Osteoblast (primary cell): ENCODE measurements around the gene TUBB2B. TPM values are rescaled to one million over a fixed set of nuclear protein-coding genes. Genes with fewer than 3 reads are reported as not detected.
"Not testable (repeated sequence)": the region's sequence is repeated elsewhere in the genome, so short reads cannot be mapped to it uniquely, and the experiment has no call there.

Experiments used
- DNase-seq: peaks from one replicate; pipeline ENCODE4 v3.0.0; 2011; ENCODE audit warnings: low spot score, mixed read lengths; ENCODE audit not compliant: insufficient read length; ENCODE audit errors: missing footprints
- H2AFZ ChIP-seq: 2 replicates; pipeline ENCODE4 v1.6.0; 2011; ENCODE audit warnings: mild to moderate bottlenecking, low read length
- H3K27ac ChIP-seq: 2 replicates; pipeline ENCODE4 v1.5.1; 2011; ENCODE audit warnings: mild to moderate bottlenecking, low read depth, low read length, moderate library complexity
- H3K27me3 ChIP-seq: 2 replicates; pipeline ENCODE4 v1.6.0; 2012; ENCODE audit warnings: mild to moderate bottlenecking, control low read depth, inconsistent platforms, low read length, moderate library complexity; ENCODE audit not compliant: insufficient read depth
- H3K36me3 ChIP-seq: 2 replicates; pipeline ENCODE4 v1.5.1; 2011; ENCODE audit warnings: mild to moderate bottlenecking, low read length, control low read depth, moderate library complexity; ENCODE audit not compliant: insufficient read depth
- H3K4me1 ChIP-seq: 2 replicates; pipeline ENCODE4 v1.5.1; 2011; ENCODE audit warnings: mild to moderate bottlenecking, low read length, control low read depth, moderate library complexity; ENCODE audit not compliant: insufficient read depth
- H3K4me2 ChIP-seq: 2 replicates; pipeline ENCODE4 v1.6.0; 2011; ENCODE audit warnings: mild to moderate bottlenecking, low read length; ENCODE audit not compliant: insufficient read depth
- H3K4me3 ChIP-seq: fragments of 200-600 bp; sonication (generic); 3 replicates; pipeline ENCODE4 v1.5.1; 2012; ENCODE audit warnings: mild to moderate bottlenecking, low read length, inconsistent platforms; ENCODE audit not compliant: insufficient read depth
- H3K79me2 ChIP-seq: 2 replicates; pipeline ENCODE4 v1.6.0; 2012; ENCODE audit warnings: mild to moderate bottlenecking, low read length, control low read depth, inconsistent platforms; ENCODE audit not compliant: insufficient read depth
- H3K9me3 ChIP-seq: 2 replicates; pipeline ENCODE4 v1.5.1; 2011; ENCODE audit warnings: low read depth, low read length, control low read depth
- H4K20me1 ChIP-seq: 2 replicates; pipeline ENCODE4 v1.6.0; 2012; ENCODE audit warnings: mild to moderate bottlenecking, low read length, control low read depth; ENCODE audit not compliant: insufficient read depth
- CTCF ChIP-seq: IDR thresholded peaks from 2 replicates; pipeline ENCODE4 v1.5.1; 2011; ENCODE audit warnings: mild to moderate bottlenecking, low read depth, low read length, moderate library complexity; ENCODE audit errors: extremely low read depth
- total RNA-seq: library from RNA; depleted of rRNA; stranded (reverse); fragments of >200 nt; gene quantifications from 2 replicates; pipeline ENCODE4 v1.2.3, GENCODE V29; 2012

Gene TUBB2B
- total RNA-seq, 1 donor, result 9.0 TPM

DNA sequence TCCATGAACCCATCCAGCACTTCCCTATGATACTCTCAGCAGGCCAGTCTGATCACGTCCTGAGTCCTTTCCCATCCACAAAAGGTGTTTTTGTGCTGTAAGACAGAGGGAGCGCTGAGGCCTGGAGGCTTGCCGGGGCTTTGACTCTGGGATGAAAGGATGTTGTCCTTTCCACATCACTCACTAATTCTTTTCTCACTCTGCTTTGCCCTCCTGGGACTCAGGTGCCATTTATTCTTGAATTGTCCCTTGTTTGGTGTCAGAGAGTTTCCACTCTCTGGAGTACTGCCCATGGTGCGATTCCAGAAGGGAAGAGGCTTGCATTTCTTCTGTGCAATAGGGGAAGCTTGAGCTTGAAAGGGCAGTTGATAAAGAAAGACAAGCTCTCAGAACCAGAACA, 15.3 kb upstream of the TUBB2B start:
- TF ChIP-seq CTCF, result no peak

DNA sequence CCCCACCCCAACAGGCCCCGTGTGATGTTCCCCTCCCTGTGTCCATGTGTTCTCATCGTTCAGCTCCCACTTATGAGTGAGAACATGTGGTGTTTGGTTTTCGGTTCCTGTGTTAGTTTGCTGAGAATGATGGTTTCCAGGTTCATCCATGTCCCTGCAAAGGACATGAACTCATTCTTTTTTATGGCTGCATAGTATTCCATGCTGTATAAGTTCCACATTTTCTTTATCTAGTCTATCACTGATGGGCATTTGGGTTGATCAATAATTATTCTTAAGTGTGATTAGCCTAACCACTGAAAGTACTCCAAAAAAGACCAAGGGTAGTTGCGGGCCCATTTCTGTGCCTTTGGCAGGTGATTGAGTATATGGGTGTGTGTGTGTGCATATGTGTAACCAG, 14.3 kb upstream of the TUBB2B start:
- not testable (repeated sequence) for H3K9me3 ChIP-seq, H3K27ac ChIP-seq, H2AFZ ChIP-seq, H3K36me3 ChIP-seq, H3K4me3 ChIP-seq, H4K20me1 ChIP-seq, DNase-seq, H3K4me2 ChIP-seq, H3K4me1 ChIP-seq, H3K79me2 ChIP-seq
- H3K27me3 ChIP-seq, result peaks cover 24% of the 10 kb centered on the region

More for the DNA sequence above, 15.3 kb upstream of the TUBB2B start:
- H3K27ac ChIP-seq, result no peak overlapping the region
- H3K4me1 ChIP-seq, result peaks cover 10% of the 10 kb centered on the region
- no peak for DNase-seq
- no peaks in the 10 kb centered on the region for H3K36me3 ChIP-seq
- no peak overlapping the region for H2AFZ ChIP-seq
- peaks cover 24% of the 10 kb centered on the region for H3K27me3 ChIP-seq
- H3K4me2 ChIP-seq, result no peak overlapping the region
- H3K9me3 ChIP-seq, result no peaks in the 10 kb centered on the region
- no peaks in the 10 kb centered on the region for H4K20me1 ChIP-seq
- no peak overlapping the region for H3K4me3 ChIP-seq
- no peaks in the 10 kb centered on the region for H3K79me2 ChIP-seq

GRCh38 chr6:3240595-3240994, 13.1 kb upstream of the TUBB2B start:
- no peak for DNase-seq
- Histone ChIP-seq H4K20me1 (no peaks in the 10 kb centered on the region), H3K27ac (no peak overlapping the region), H3K36me3 (no peaks in the 10 kb centered on the region), H3K4me2 (no peak overlapping the region), H3K79me2 (no peaks in the 10 kb centered on the region), H3K9me3 (no peaks in the 10 kb centered on the region), H2AFZ (no peak overlapping the region), H3K27me3 (peaks cover 33% of the 10 kb centered on the region), H3K4me3 (no peak overlapping the region), H3K4me1 (peaks cover 4% of the 10 kb centered on the region)
- no peak for TF ChIP-seq CTCF

GRCh38 chr6:3239110-3239830, 11.8 kb upstream of the TUBB2B start:
- Histone ChIP-seq H3K4me1 (peaks cover 4% of the 10 kb centered on the region), H2AFZ (no peak overlapping the region), H3K9me3 (no peaks in the 10 kb centered on the region), H3K27ac (no peak overlapping the region), H3K36me3 (no peaks in the 10 kb centered on the region), H3K4me3 (no peak overlapping the region), H4K20me1 (no peaks in the 10 kb centered on the region), H3K27me3 (peaks cover 38% of the 10 kb centered on the region), H3K4me2 (no peak overlapping the region), H3K79me2 (no peaks in the 10 kb centered on the region)
- no peak for TF ChIP-seq CTCF
- DNase-seq, result no peak
